ENCODE results near the gene SLC25A21.

DNA sequence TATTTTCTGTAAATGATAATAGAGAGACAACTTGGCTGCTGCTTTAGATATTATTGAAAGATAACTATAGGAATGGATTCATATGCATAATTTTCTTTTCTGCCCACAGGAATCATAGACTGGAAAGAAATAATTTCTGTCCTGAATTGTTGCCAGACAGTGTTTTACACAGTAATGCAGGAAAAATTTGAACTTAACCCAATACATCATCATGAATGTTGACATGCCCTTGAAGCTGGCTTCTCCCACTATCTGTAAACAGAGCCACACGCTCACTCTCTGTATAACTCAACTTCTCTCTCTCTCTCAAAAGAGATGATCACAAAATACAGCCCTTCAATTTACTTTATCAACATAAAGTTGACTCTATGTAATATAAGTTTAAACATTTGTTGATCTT, 454.2 kb downstream of the SLC25A21 start:
- TF ChIP-seq, protein P1, sequence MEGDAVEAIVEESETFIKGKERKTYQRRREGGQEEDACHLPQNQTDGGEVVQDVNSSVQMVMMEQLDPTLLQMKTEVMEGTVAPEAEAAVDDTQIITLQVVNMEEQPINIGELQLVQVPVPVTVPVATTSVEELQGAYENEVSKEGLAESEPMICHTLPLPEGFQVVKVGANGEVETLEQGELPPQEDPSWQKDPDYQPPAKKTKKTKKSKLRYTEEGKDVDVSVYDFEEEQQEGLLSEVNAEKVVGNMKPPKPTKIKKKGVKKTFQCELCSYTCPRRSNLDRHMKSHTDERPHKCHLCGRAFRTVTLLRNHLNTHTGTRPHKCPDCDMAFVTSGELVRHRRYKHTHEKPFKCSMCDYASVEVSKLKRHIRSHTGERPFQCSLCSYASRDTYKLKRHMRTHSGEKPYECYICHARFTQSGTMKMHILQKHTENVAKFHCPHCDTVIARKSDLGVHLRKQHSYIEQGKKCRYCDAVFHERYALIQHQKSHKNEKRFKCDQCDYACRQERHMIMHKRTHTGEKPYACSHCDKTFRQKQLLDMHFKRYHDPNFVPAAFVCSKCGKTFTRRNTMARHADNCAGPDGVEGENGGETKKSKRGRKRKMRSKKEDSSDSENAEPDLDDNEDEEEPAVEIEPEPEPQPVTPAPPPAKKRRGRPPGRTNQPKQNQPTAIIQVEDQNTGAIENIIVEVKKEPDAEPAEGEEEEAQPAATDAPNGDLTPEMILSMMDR (IDR thresholded peaks at IDR 0.05): no peak
- TF ChIP-seq, protein P2, sequence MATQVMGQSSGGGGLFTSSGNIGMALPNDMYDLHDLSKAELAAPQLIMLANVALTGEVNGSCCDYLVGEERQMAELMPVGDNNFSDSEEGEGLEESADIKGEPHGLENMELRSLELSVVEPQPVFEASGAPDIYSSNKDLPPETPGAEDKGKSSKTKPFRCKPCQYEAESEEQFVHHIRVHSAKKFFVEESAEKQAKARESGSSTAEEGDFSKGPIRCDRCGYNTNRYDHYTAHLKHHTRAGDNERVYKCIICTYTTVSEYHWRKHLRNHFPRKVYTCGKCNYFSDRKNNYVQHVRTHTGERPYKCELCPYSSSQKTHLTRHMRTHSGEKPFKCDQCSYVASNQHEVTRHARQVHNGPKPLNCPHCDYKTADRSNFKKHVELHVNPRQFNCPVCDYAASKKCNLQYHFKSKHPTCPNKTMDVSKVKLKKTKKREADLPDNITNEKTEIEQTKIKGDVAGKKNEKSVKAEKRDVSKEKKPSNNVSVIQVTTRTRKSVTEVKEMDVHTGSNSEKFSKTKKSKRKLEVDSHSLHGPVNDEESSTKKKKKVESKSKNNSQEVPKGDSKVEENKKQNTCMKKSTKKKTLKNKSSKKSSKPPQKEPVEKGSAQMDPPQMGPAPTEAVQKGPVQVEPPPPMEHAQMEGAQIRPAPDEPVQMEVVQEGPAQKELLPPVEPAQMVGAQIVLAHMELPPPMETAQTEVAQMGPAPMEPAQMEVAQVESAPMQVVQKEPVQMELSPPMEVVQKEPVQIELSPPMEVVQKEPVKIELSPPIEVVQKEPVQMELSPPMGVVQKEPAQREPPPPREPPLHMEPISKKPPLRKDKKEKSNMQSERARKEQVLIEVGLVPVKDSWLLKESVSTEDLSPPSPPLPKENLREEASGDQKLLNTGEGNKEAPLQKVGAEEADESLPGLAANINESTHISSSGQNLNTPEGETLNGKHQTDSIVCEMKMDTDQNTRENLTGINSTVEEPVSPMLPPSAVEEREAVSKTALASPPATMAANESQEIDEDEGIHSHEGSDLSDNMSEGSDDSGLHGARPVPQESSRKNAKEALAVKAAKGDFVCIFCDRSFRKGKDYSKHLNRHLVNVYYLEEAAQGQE (IDR thresholded peaks at IDR 0.05; ENCODE audit: insufficient read depth in 1 of 2, low read depth in 2 of 2, low read length in 1 of 2): no peak
